Body of pancreas (tissue), 4 donors: Measurements from ENCODE around the gene ADGRL3.

Experiments
- POLR2A ChIP-seq, 3 donors: fragments of 450-650 bp; IDR thresholded peaks; one replicate each; pipeline ENCODE4 v1.6.1; 2016; ENCODE audit warnings: antibody characterized with exemption in 3 of 3, mild to moderate bottlenecking in 2 of 3
- TF ChIP-seq, protein P1 (sequence below), 7 experiments: fragments of 450-650 bp in 4 of 7; fragments of 200-600 bp in 3 of 7; sonication (generic) in 3 of 7; IDR thresholded peaks; one replicate each; pipeline ENCODE4 v1.5.1; 2016 to 2019; ENCODE audit warnings: antibody characterized with exemption in 7 of 7

GRCh38 chr4:61919561-61919960 lies 719.4 kb downstream of the ADGRL3 start:
- TF ChIP-seq POLR2A (IDR thresholded peaks at IDR 0.05), result no peak
- TF ChIP-seq, protein P1, sequence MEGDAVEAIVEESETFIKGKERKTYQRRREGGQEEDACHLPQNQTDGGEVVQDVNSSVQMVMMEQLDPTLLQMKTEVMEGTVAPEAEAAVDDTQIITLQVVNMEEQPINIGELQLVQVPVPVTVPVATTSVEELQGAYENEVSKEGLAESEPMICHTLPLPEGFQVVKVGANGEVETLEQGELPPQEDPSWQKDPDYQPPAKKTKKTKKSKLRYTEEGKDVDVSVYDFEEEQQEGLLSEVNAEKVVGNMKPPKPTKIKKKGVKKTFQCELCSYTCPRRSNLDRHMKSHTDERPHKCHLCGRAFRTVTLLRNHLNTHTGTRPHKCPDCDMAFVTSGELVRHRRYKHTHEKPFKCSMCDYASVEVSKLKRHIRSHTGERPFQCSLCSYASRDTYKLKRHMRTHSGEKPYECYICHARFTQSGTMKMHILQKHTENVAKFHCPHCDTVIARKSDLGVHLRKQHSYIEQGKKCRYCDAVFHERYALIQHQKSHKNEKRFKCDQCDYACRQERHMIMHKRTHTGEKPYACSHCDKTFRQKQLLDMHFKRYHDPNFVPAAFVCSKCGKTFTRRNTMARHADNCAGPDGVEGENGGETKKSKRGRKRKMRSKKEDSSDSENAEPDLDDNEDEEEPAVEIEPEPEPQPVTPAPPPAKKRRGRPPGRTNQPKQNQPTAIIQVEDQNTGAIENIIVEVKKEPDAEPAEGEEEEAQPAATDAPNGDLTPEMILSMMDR (IDR thresholded peaks at IDR 0.05), result no peak
